HG03103 (cell line): ENCODE measurements around the gene ARHGEF28.

Experiments
- ATAC-seq: cut with Tn5 transposase; IDR thresholded peaks from one replicate; pipeline ENCODE4 v1.9.1; 2021; ENCODE audit warnings: low read depth; ENCODE audit not compliant: unreplicated experiment

ARHGEF28 gene

DNA sequence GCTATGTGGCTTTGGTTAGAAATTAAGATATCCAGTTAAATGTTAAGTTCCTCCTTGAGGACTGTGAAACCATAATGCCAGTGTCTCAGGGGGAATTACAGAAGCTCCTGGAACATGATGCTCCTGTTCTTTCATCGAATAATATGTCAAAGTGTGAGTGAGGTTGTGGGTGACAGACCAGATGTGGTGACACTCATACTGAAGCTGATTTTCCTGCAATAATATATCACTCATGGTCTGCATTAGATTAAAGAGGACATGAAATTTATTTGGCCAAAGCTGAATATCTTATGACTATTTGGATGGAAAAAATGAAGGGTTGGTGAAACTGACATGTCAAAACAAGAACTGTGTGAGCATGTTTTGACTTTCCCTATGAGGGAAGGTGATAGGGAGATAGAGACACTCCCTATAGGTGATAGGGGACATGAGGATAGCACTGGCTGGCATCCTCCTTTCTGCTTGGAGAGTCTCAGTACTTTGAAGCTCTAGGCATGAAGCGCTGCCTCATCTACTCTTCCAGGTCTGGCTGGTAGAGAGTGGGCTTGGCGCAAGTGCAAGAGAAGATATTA is 173.5 kb downstream of the ARHGEF28 start:
- ATAC-seq, result no peak

GRCh38 chr5:73801686-73802085 is 175.7 kb downstream of the ARHGEF28 start:
- ATAC-seq, result no peak

GRCh38 chr5:73805449-73805848 is 179.5 kb downstream of the ARHGEF28 start:
- ATAC-seq, result no peak

DNA sequence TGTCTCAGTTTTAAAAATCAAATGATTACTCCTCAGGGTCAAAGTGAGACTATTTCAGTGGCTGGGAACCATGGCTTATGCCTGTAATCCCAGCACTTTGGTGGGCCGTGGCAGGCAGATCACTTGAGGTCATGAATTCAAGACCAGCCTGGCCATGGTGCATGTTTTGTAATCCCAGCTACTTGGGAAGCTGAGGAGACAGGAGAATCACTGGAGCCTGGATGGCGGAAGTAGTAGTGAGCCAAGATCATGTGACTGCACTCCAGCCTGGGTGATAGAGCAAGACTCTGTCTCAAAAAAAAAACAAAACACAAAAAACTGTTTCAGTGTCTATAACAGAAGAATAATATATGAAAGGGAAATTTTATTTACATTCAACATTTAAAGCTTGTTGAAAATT is 182.9 kb downstream of the ARHGEF28 start:
- no peak for ATAC-seq

GRCh38 chr5:73810429-73810828 is 184.4 kb downstream of the ARHGEF28 start:
- no peak for ATAC-seq

GRCh38 chr5:73812457-73812856 is 186.5 kb downstream of the ARHGEF28 start:
- ATAC-seq, result no peak

DNA sequence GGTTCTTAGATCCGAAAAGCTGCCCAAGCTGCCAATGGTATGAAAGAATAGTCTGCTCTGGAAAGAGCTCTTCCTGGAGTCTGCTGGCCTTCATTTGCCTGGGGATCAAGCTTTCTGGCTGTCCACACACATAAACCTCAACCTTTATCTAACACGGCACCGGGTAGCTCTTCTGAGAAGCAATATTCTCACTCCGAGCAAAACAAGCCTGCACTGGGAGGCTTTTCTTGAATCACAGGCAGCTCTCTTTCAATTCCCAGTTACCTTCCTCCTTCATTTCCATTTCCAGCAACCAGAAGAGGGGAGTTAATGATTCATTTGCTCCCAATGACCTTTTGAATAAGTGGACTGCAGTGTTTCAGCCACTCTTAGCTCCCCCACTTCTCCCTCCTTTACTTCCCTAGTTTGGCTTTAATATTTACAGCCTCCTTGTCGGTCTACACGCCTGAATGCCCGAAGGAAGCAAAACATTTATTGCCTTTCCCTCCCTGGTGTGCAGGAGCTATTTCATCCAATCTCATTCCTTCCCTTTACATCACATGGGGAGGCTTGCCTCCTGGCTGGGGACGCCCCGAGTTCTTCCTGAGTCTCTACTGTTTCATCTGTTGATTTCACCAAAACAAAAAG is 187.1 kb downstream of the ARHGEF28 start:
- ATAC-seq, result no peak

- ATAC-seq, result no peak
Measured at GRCh38 chr5:73814233-73814846, 188.3 kb downstream of the ARHGEF28 start.

- ATAC-seq, result no peak
Measured at GRCh38 chr5:73815631-73816030, 189.6 kb downstream of the ARHGEF28 start.

GRCh38 chr5:73816656-73817420 is 190.8 kb downstream of the ARHGEF28 start:
- ATAC-seq, result no peak

GRCh38 chr5:73818357-73818756 is 192.4 kb downstream of the ARHGEF28 start:
- no peak for ATAC-seq

DNA sequence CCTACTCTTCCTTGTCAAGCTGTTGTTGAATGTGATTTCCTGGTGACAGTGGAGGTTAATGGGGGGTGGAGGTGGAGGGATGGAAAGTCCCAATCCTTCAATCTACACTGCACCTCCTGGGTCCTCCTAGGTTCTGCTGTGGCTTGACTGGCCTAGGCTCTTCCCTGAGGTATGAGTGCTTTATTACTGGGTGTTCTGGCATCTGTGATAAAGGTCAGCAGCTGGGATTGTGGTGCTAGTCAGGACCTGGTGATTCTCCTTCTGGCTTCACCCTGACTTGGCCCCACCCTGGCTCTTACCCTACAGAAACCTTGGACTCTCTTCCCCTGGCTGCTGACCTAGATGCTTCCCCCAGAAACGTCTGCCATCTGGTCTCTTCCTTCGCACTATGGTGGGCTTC is 194.3 kb downstream of the ARHGEF28 start:
- ATAC-seq, result no peak

DNA sequence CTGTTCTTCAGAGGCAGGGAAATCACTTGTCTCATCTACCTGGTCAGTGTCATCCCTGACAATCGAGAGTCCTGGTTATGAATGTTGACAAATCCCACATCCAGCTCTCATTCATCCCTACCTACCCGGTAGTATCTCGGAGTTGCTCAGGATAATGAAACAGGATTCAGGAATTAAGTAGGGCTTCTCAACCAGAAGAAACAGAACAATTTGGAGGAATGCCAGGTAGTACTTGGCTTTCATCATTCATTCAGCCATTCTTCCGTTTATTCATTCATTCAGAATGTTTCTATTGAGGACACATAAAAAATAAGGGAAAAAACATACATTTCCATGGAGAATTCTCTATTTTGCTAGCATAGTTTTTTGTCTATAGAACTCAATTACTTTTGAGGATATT is 195.0 kb downstream of the ARHGEF28 start:
- no peak for ATAC-seq

DNA sequence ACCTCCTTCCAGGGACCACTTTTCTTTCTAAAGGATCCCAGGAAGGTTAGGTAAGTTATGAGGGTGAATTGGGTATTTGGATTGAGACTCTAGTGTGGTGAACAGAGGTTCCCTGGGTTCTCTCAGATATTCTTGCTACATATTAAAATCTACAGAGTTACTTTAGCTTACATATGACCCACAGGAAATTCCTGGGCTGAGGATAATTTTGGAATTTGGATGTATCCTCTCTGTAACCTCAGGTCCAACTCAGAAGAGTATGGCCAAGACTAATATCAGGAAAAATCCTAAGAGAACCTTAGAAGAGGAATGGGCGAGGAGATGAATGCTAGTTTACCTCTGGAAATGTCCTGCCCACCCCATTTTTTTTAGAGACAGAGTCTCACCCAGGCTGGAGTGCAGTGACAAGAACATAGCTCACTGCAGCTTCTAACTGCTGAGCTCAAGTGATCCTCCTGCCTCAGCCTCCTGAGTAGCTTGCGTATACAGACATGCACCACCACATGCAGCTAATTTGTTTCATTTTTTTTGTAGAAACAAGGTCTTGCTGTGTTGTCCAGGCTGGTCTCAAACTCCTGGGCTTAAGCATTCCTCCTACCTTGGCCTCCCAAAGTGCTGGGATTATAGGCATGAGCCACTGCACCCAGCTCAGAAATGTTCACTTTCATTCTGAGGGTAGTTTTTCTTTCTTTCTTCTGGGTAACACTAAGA is 196.4 kb downstream of the ARHGEF28 start:
- no peak for ATAC-seq

- no peak for ATAC-seq
Measured at GRCh38 chr5:73822989-73823339, 197.0 kb downstream of the ARHGEF28 start.

GRCh38 chr5:73823508-73823925 is 197.5 kb downstream of the ARHGEF28 start:
- no peak for ATAC-seq

- ATAC-seq, result no peak
Measured at GRCh38 chr5:73825199-73825598, 199.2 kb downstream of the ARHGEF28 start.

DNA sequence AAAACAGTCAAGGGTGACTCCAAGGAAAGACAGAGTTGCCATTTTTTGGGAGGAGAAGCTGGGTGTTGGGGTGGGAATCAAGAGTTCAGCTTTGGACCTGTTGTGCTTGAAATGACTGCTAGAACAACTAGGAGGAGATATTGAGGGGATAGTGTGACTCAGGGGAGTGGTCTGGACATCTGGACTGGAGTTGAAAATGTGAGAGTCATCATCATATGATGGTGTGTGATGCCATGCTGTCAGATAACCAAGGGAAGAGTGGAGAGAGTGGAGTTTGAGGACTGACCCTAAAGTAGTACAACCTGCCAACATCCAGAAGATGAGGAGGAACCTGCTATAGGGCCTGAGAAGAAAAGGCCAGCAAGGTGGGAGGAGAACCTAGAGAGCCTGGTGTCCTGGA is 199.7 kb downstream of the ARHGEF28 start:
- ATAC-seq, result no peak

- ATAC-seq, result no peak
Measured at GRCh38 chr5:73826301-73827105, 200.5 kb downstream of the ARHGEF28 start.

DNA sequence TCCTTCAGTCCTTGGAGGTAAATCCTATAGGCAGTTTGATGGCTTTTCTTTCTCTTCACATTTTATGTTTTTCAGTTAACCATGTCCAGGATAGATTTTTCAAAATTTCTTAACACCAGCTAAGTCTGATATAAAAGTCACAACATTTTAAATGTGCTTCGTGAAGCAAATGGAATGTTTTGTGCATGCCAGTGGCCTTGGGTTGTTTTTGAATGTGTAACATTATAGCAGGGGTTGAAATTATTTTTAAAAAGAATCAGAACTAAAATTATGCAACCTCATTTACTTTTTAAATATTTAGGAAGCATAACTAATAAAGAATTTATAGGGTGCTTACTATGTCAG is 201.1 kb downstream of the ARHGEF28 start:
- no peak for ATAC-seq
